RWPE1 (cell line): ENCODE measurements around the gene OLR1.
"Not testable (repeated sequence)": the region's sequence is repeated elsewhere in the genome, so short reads cannot be mapped to it uniquely, and the experiment has no call there.

Source experiments
- CTCF ChIA-PET: fragments of 350-600 bp; sonication (Branson Sonifier 250); formaldehyde crosslinking; extraction: SDS; loops from one replicate; lab custom pipeline; 2021; lab: Yijun Ruan, JAX
- POLR2A ChIA-PET: fragments of 400-600 bp; formaldehyde crosslinking; extraction: SDS; loops from one replicate; lab custom pipeline; 2020; ENCODE audit warnings: antibody characterized with exemption; ENCODE audit not compliant: low non-redundant PET; lab: Yijun Ruan, JAX
- DNase-seq: peaks from one replicate; pipeline ENCODE4 v3.0.0; 2012; ENCODE audit warnings: low spot score
- H3K27ac ChIP-seq: fragments of 450-650 bp; 2 replicates; pipeline ENCODE4 v1.5.1; 2017
- CTCF ChIP-seq: fragments of 450-650 bp; conservative IDR thresholded peaks from 2 replicates; pipeline ENCODE4 v1.5.1; 2017; ENCODE audit warnings: low read depth, mild to moderate bottlenecking

OLR1 gene

GRCh38 chr12:10210225-10210624 is 38.3 kb upstream of the OLR1 start:
- CTCF ChIA-PET = interaction anchor here (1.0 kb wide), 1 partner anchor 16 kb away, joined by 3 read pairs; no protein-coding TSS in a partner anchor
- no peak overlapping the region for H3K27ac ChIP-seq
- POLR2A ChIA-PET = no interaction called here
- no peak for TF ChIP-seq CTCF
- DNase-seq = no peak

- H3K27ac ChIP-seq = no peak overlapping the region
- DNase-seq = no peak
- CTCF ChIA-PET = no interaction called here
- POLR2A ChIA-PET = no interaction called here
- TF ChIP-seq CTCF = no peak
These were observed 35.2 kb upstream of the OLR1 start for GRCh38 chr12:10207136-10207535.

- DNase-seq = peak; percentile 60
- ChIA-PET CTCF (no interaction called here), POLR2A (interaction anchor here (0.6 kb wide), 1 partner anchor 104 kb away, joined by 3 read pairs; no protein-coding TSS in a partner anchor)
- no peak overlapping the region for H3K27ac ChIP-seq
- TF ChIP-seq CTCF = no peak
These were observed 33.4 kb upstream of the OLR1 start for GRCh38 chr12:10205220-10205807.

- CTCF ChIA-PET, H3K27ac ChIP-seq, POLR2A ChIA-PET, DNase-seq: not testable (repeated sequence)
These were observed 32.6 kb upstream of the OLR1 start for GRCh38 chr12:10204495-10204894.

GRCh38 chr12:10197879-10198278 is 25.9 kb upstream of the OLR1 start:
- ChIA-PET POLR2A (no interaction called here), CTCF (interaction anchor here (0.6 kb wide), 1 partner anchor 90 kb away, joined by 3 read pairs; no protein-coding TSS in a partner anchor)
- no peak for TF ChIP-seq CTCF
- no peak overlapping the region for H3K27ac ChIP-seq
- no peak for DNase-seq

- no peak for DNase-seq
- CTCF ChIA-PET = interaction anchor here (0.6 to 1.0 kb wide), 2 partner anchors 13 to 43 kb away, joined by 3 read pairs; no protein-coding TSS in a partner anchor
- no peak for TF ChIP-seq CTCF
- H3K27ac ChIP-seq = no peak overlapping the region
- POLR2A ChIA-PET = no interaction called here
These were observed 24.3 kb upstream of the OLR1 start for GRCh38 chr12:10196210-10196609.

- POLR2A ChIA-PET = no interaction called here
- CTCF ChIA-PET = interaction anchor here (0.9 to 1.8 kb wide), 2 partner anchors 17 to 41 kb away, joined by 3 to 11 read pairs; no protein-coding TSS in a partner anchor
- DNase-seq = no peak
- TF ChIP-seq CTCF = no peak
- H3K27ac ChIP-seq = no peak overlapping the region
These were observed 22.3 kb upstream of the OLR1 start for GRCh38 chr12:10194160-10194670.
